ENCODE results near the gene SORCS2. TPM values are rescaled to one million over a fixed set of nuclear protein-coding genes. Genes with fewer than 3 reads are reported as not detected.

The SORCS2 gene
- total and polyA plus RNA-seq, 9 donors = 7.4 to 24.9 (median 13.0) TPM

GRCh38 chr4:7351014-7351413, 158.7 kb downstream of the SORCS2 start:
- WGBS (ENCODE audit: insufficient coverage) = 74% methylated on average over 12 of the region's 12 CpGs
- Histone ChIP-seq H3K4me1 (ENCODE audit: control insufficient read depth, insufficient read depth, low read length) (no peaks in the 10 kb centered on the region), H3K27me3 (ENCODE audit: control insufficient read depth, insufficient read depth, low read length) (peaks cover 15% of the 10 kb centered on the region), H3K36me3 (ENCODE audit: control insufficient read depth, insufficient read depth, low read length) (no peaks in the 10 kb centered on the region), H3K9me3 (replicated peaks; ENCODE audit: control insufficient read depth, low read depth, low read length) (peaks cover 7% of the 10 kb centered on the region), H3K27ac (ENCODE audit: low read length) (no peak overlapping the region), H3K4me3 (ENCODE audit: low read length) (no peak overlapping the region)
- no peak for DNase-seq

GRCh38 chr4:7352486-7352885, 160.1 kb downstream of the SORCS2 start:
- no peak for DNase-seq
- Histone ChIP-seq H3K9me3 (replicated peaks; ENCODE audit: control insufficient read depth, low read depth, low read length) (no peaks in the 10 kb centered on the region), H3K27me3 (ENCODE audit: control insufficient read depth, insufficient read depth, low read length) (peaks cover 26% of the 10 kb centered on the region), H3K4me1 (ENCODE audit: control insufficient read depth, insufficient read depth, low read length) (peaks cover 8% of the 10 kb centered on the region), H3K4me3 (ENCODE audit: low read length) (no peak overlapping the region), H3K27ac (ENCODE audit: low read length) (no peak overlapping the region), H3K36me3 (ENCODE audit: control insufficient read depth, insufficient read depth, low read length) (no peaks in the 10 kb centered on the region)
- no CpG with 5 or more reads among the region's 6 CpGs for WGBS (ENCODE audit: insufficient coverage)

GRCh38 chr4:7353046-7353790, 160.9 kb downstream of the SORCS2 start:
- 87% methylated on average over 7 of the region's 7 CpGs for WGBS (ENCODE audit: insufficient coverage)
- peaks cover 15% of the 10 kb centered on the region for H3K4me1 ChIP-seq (ENCODE audit: control insufficient read depth, insufficient read depth, low read length)
- peaks cover 29% of the 10 kb centered on the region for H3K27me3 ChIP-seq (ENCODE audit: control insufficient read depth, insufficient read depth, low read length)
- no peaks in the 10 kb centered on the region for H3K9me3 ChIP-seq (replicated peaks; ENCODE audit: control insufficient read depth, low read depth, low read length)
- no peaks in the 10 kb centered on the region for H3K36me3 ChIP-seq (ENCODE audit: control insufficient read depth, insufficient read depth, low read length)
- no peak for DNase-seq
- no peak overlapping the region for H3K27ac ChIP-seq (ENCODE audit: low read length)
- H3K4me3 ChIP-seq (ENCODE audit: low read length) = no peak overlapping the region

- peaks cover 29% of the 10 kb centered on the region for H3K27me3 ChIP-seq (ENCODE audit: control insufficient read depth, insufficient read depth, low read length)
These were observed 161.7 kb downstream of the SORCS2 start for GRCh38 chr4:7353846-7354610.

GRCh38 chr4:7354927-7355326, 162.6 kb downstream of the SORCS2 start:
- peaks cover 29% of the 10 kb centered on the region for H3K27me3 ChIP-seq (ENCODE audit: control insufficient read depth, insufficient read depth, low read length)
- 17% methylated on average over 1 of the region's 5 CpGs for WGBS (ENCODE audit: insufficient coverage)
- H3K36me3 ChIP-seq (ENCODE audit: control insufficient read depth, insufficient read depth, low read length) = no peaks in the 10 kb centered on the region
- no peak for DNase-seq
- no peak overlapping the region for H3K4me3 ChIP-seq (ENCODE audit: low read length)
- H3K27ac ChIP-seq (ENCODE audit: low read length) = no peak overlapping the region
- H3K9me3 ChIP-seq (replicated peaks; ENCODE audit: control insufficient read depth, low read depth, low read length) = no peaks in the 10 kb centered on the region
- H3K4me1 ChIP-seq (ENCODE audit: control insufficient read depth, insufficient read depth, low read length) = peaks cover 22% of the 10 kb centered on the region

More at GRCh38 chr4:7353846-7354610, 161.7 kb downstream of the SORCS2 start:
- Histone ChIP-seq H3K36me3 (ENCODE audit: control insufficient read depth, insufficient read depth, low read length) (no peaks in the 10 kb centered on the region), H3K27ac (ENCODE audit: low read length) (no peak overlapping the region), H3K9me3 (replicated peaks; ENCODE audit: control insufficient read depth, low read depth, low read length) (no peaks in the 10 kb centered on the region), H3K4me1 (ENCODE audit: control insufficient read depth, insufficient read depth, low read length) (peaks cover 19% of the 10 kb centered on the region), H3K4me3 (ENCODE audit: low read length) (no peak overlapping the region)
- WGBS (ENCODE audit: insufficient coverage) = 92% methylated on average over 7 of the region's 17 CpGs
- DNase-seq = no peak

- H3K9me3 ChIP-seq (replicated peaks; ENCODE audit: control insufficient read depth, low read depth, low read length) = no peaks in the 10 kb centered on the region
- peaks cover 26% of the 10 kb centered on the region for H3K27me3 ChIP-seq (ENCODE audit: control insufficient read depth, insufficient read depth, low read length)
- no peak overlapping the region for H3K27ac ChIP-seq (ENCODE audit: low read length)
- H3K36me3 ChIP-seq (ENCODE audit: control insufficient read depth, insufficient read depth, low read length) = no peaks in the 10 kb centered on the region
- no peak for DNase-seq
- 84% methylated on average over 3 of the region's 3 CpGs for WGBS (ENCODE audit: insufficient coverage)
- H3K4me1 ChIP-seq (ENCODE audit: control insufficient read depth, insufficient read depth, low read length) = peaks cover 27% of the 10 kb centered on the region
- H3K4me3 ChIP-seq (ENCODE audit: low read length) = no peak overlapping the region
These were observed 163.5 kb downstream of the SORCS2 start for GRCh38 chr4:7355795-7356194.

GRCh38 chr4:7356667-7357310, 164.5 kb downstream of the SORCS2 start:
- no peak for DNase-seq
- 33% methylated on average over 3 of the region's 12 CpGs for WGBS (ENCODE audit: insufficient coverage)

GRCh38 chr4:7357323-7357722, 165.0 kb downstream of the SORCS2 start:
- Histone ChIP-seq H3K4me1 (ENCODE audit: control insufficient read depth, insufficient read depth, low read length) (peaks cover 41% of the 10 kb centered on the region), H3K27me3 (ENCODE audit: control insufficient read depth, insufficient read depth, low read length) (peaks cover 24% of the 10 kb centered on the region), H3K9me3 (replicated peaks; ENCODE audit: control insufficient read depth, low read depth, low read length) (no peaks in the 10 kb centered on the region), H3K36me3 (ENCODE audit: control insufficient read depth, insufficient read depth, low read length) (no peaks in the 10 kb centered on the region), H3K4me3 (ENCODE audit: low read length) (no peak overlapping the region), H3K27ac (ENCODE audit: low read length) (no peak overlapping the region)
- 44% methylated on average over 3 of the region's 9 CpGs for WGBS (ENCODE audit: insufficient coverage)
- DNase-seq = no peak

More at GRCh38 chr4:7356667-7357310, 164.5 kb downstream of the SORCS2 start:
- no peak overlapping the region for H3K4me3 ChIP-seq (ENCODE audit: low read length)
- no peaks in the 10 kb centered on the region for H3K36me3 ChIP-seq (ENCODE audit: control insufficient read depth, insufficient read depth, low read length)
- H3K27me3 ChIP-seq (ENCODE audit: control insufficient read depth, insufficient read depth, low read length) = peaks cover 24% of the 10 kb centered on the region
- H3K9me3 ChIP-seq (replicated peaks; ENCODE audit: control insufficient read depth, low read depth, low read length) = no peaks in the 10 kb centered on the region
- H3K4me1 ChIP-seq (ENCODE audit: control insufficient read depth, insufficient read depth, low read length) = peaks cover 36% of the 10 kb centered on the region
- H3K27ac ChIP-seq (ENCODE audit: low read length) = no peak overlapping the region

- Histone ChIP-seq H3K4me1 (ENCODE audit: control insufficient read depth, insufficient read depth, low read length) (peaks cover 43% of the 10 kb centered on the region), H3K9me3 (replicated peaks; ENCODE audit: control insufficient read depth, low read depth, low read length) (no peaks in the 10 kb centered on the region), H3K27me3 (ENCODE audit: control insufficient read depth, insufficient read depth, low read length) (peaks cover 24% of the 10 kb centered on the region), H3K4me3 (ENCODE audit: low read length) (no peak overlapping the region), H3K27ac (ENCODE audit: low read length) (no peak overlapping the region), H3K36me3 (ENCODE audit: control insufficient read depth, insufficient read depth, low read length) (no peaks in the 10 kb centered on the region)
- DNase-seq = peak; percentile 61
- 65% methylated on average over 2 of the region's 11 CpGs for whole genome bisulfite sequencing (ENCODE audit: insufficient coverage)
These were observed 165.9 kb downstream of the SORCS2 start for GRCh38 chr4:7358100-7358735.
